PC-9 (cell line): ENCODE data around the gene DOCK4. TPM values are rescaled to one million over a fixed set of nuclear protein-coding genes. Genes with fewer than 3 reads are reported as not detected.

ENCODE experiments used
- BruUV-seq: library from RNA; stranded (reverse); fragments of 400-500 nt; replicated peaks from 2 replicates; lab custom pipeline; 2021; lab: Mats Ljungman, UMichigan
- CTCF ChIA-PET: fragments of 300-600 bp; sonication (Branson Sonifier 250); formaldehyde crosslinking; loops from one replicate; lab custom pipeline; 2022; ENCODE audit warnings: antibody characterized with exemption; lab: Charles Lee
- POLR2A ChIA-PET: fragments of 300-600 bp; sonication (Branson Sonifier 250); formaldehyde crosslinking; loops from one replicate; lab custom pipeline; 2022; ENCODE audit warnings: antibody characterized with exemption; ENCODE audit not compliant: unreplicated experiment; lab: Charles Lee
- DNase-seq, 2 experiments: peaks; one replicate each; pipeline versions ENCODE4 v3.0.0 to v3.0.0-alpha.2; 2015 to 2022; ENCODE audit warnings: mixed read lengths in 1 of 2
- H2AFZ ChIP-seq: fragments of 200-600 bp; sonication (generic); 2 replicates; pipeline ENCODE4 v1.8.1; 2017; ENCODE audit warnings: antibody characterized with exemption
- H3F3A ChIP-seq: fragments of 200-600 bp; sonication (generic); 2 replicates; pipeline ENCODE4 v1.8.1; 2017; ENCODE audit warnings: antibody characterized with exemption, mild to moderate bottlenecking, low read depth; ENCODE audit not compliant: insufficient read depth
- H3K27ac ChIP-seq: fragments of 200-600 bp; sonication (generic); 2 replicates; pipeline ENCODE4 v1.6.1; 2016; ENCODE audit warnings: mixed run types
- H3K27me3 ChIP-seq: fragments of 200-600 bp; sonication (generic); 2 replicates; pipeline ENCODE4 v1.6.1; 2016; ENCODE audit warnings: low read depth, mixed run types; ENCODE audit not compliant: insufficient read depth
- H3K36me3 ChIP-seq: fragments of 200-600 bp; sonication (generic); 2 replicates; pipeline ENCODE4 v1.6.1; 2016; ENCODE audit warnings: low read depth, mixed run types
- H3K4me1 ChIP-seq: fragments of 200-600 bp; sonication (generic); replicated peaks from 2 replicates; pipeline ENCODE4 v1.6.1; 2016; ENCODE audit warnings: mixed run types; ENCODE audit not compliant: insufficient read depth
- H3K4me2 ChIP-seq: fragments of 200-600 bp; sonication (generic); 2 replicates; pipeline ENCODE4 v1.6.1; 2017; ENCODE audit warnings: mixed run types
- H3K4me3 ChIP-seq: fragments of 200-600 bp; sonication (generic); 2 replicates; pipeline ENCODE4 v1.6.1; 2016; ENCODE audit warnings: mixed run types
- H3K79me2 ChIP-seq: fragments of 200-600 bp; sonication (generic); 2 replicates; pipeline ENCODE4 v1.6.1; 2017; ENCODE audit warnings: low read depth, mixed run types
- H3K9me2 ChIP-seq: fragments of 200-600 bp; sonication (generic); 2 replicates; pipeline ENCODE4 v1.8.1; 2017; ENCODE audit warnings: mild to moderate bottlenecking; ENCODE audit not compliant: insufficient read depth
- H3K9me3 ChIP-seq: fragments of 200-600 bp; sonication (generic); 2 replicates; pipeline ENCODE4 v1.8.1; 2016; ENCODE audit warnings: low read depth; ENCODE audit not compliant: insufficient read depth
- H4K20me1 ChIP-seq: fragments of 200-600 bp; sonication (generic); 2 replicates; pipeline ENCODE4 v1.8.1; 2017; ENCODE audit not compliant: insufficient read depth
- EZH2 ChIP-seq: fragments of 200-600 bp; sonication (generic); IDR thresholded peaks from 2 replicates; pipeline ENCODE4 v1.8.0; 2017; ENCODE audit warnings: antibody characterized with exemption, low read depth
- intact Hi-C: fragments of 100-400 bp; cut with micrococcal nuclease; formaldehyde crosslinking; loops from one replicate; pipeline ENCODE4 v1.10.0; 2022; ENCODE audit not compliant: unreplicated experiment
- total RNA-seq: library from RNA; stranded (reverse); gene quantifications from 2 replicates; pipeline ENCODE4 v1.2.3, GENCODE V29; 2021
- TF ChIP-seq, protein P1 (sequence below): fragments of 200-600 bp; sonication (generic); conservative IDR thresholded peaks from 2 replicates; pipeline ENCODE4 v1.6.1; 2017; ENCODE audit warnings: mixed run types, antibody characterized with exemption, mild to moderate bottlenecking, moderate library complexity

Gene DOCK4
- total RNA-seq, 1 experiment from 2014 or later = 0.98 TPM

DNA sequence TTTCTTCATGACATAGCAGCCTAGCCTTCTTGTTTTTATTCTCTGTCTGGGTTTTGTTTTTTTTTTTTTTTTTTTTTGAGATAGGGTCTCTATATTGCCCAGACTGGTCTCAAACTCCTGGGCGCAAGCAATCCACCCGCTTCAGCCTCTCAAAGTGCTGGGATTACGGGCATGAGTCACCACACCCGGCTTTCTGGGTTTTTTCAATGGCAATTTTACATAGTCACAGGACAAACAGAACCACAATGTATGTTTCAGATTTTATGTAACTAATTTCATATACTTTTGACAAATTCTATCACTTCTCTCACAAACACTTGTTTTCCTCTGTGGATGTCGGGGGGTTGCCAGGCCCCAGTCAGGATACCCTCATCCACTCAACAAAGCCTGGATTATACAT lies 16.5 kb downstream of the DOCK4 start:
- Histone ChIP-seq H3K36me3 (no peaks in the 10 kb centered on the region), H3K27ac (no peak overlapping the region), H3K9me3 (no peaks in the 10 kb centered on the region), H3K4me2 (no peak overlapping the region), H2AFZ (no peak overlapping the region), H3K27me3 (no peaks in the 10 kb centered on the region), H3K79me2 (no peaks in the 10 kb centered on the region), H3K4me3 (no peak overlapping the region), H3K9me2 (no peaks in the 10 kb centered on the region), H3K4me1 (peaks cover 11% of the 10 kb centered on the region), H3F3A (peaks cover 10% of the 10 kb centered on the region; the same call in 1 of the 2 replicates), H4K20me1 (no peaks in the 10 kb centered on the region)
- DNase-seq = no peak
- intact Hi-C loops = loop anchor here (5.0 kb wide), 1 partner anchor 107 kb away; no protein-coding TSS in a partner anchor
- BruUV-seq = no TSS peak
- ChIA-PET POLR2A (no interaction called here), CTCF (no interaction called here)
- TF ChIP-seq, protein P1, sequence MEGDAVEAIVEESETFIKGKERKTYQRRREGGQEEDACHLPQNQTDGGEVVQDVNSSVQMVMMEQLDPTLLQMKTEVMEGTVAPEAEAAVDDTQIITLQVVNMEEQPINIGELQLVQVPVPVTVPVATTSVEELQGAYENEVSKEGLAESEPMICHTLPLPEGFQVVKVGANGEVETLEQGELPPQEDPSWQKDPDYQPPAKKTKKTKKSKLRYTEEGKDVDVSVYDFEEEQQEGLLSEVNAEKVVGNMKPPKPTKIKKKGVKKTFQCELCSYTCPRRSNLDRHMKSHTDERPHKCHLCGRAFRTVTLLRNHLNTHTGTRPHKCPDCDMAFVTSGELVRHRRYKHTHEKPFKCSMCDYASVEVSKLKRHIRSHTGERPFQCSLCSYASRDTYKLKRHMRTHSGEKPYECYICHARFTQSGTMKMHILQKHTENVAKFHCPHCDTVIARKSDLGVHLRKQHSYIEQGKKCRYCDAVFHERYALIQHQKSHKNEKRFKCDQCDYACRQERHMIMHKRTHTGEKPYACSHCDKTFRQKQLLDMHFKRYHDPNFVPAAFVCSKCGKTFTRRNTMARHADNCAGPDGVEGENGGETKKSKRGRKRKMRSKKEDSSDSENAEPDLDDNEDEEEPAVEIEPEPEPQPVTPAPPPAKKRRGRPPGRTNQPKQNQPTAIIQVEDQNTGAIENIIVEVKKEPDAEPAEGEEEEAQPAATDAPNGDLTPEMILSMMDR = no peak
- no peak for TF ChIP-seq EZH2

DNA sequence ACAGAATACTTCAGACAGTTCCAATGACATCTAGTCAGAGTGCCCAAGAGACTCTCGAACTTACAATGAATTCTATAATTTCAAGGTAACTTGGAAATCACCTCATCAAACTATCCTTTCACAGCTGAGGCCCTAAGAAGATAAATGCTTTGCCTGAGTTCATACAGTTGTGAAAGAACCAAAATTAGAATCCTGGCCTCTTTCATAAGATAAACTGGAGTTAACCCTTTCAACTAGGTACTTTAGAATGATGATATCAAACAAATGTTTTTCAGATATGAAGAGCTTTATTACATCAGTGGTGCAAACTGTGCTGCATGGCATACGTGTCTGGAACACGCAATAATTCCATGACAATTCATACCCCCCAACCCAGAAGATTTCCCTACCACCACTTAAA lies 17.9 kb downstream of the DOCK4 start:
- Histone ChIP-seq H3K4me2 (no peak overlapping the region), H3K27ac (no peak overlapping the region), H3K4me1 (peaks cover 11% of the 10 kb centered on the region), H3F3A (peaks cover 10% of the 10 kb centered on the region; the same call in 1 of the 2 replicates), H3K4me3 (no peak overlapping the region), H3K36me3 (no peaks in the 10 kb centered on the region), H3K9me3 (no peaks in the 10 kb centered on the region), H3K79me2 (no peaks in the 10 kb centered on the region), H4K20me1 (no peaks in the 10 kb centered on the region), H3K9me2 (no peaks in the 10 kb centered on the region), H2AFZ (no peak overlapping the region), H3K27me3 (no peaks in the 10 kb centered on the region)
- CTCF ChIA-PET = no interaction called here
- no TSS peak for BruUV-seq
- DNase-seq = no peak
- intact Hi-C loops = no loop called here
- no peak for TF ChIP-seq EZH2
- POLR2A ChIA-PET = no interaction called here

DNA sequence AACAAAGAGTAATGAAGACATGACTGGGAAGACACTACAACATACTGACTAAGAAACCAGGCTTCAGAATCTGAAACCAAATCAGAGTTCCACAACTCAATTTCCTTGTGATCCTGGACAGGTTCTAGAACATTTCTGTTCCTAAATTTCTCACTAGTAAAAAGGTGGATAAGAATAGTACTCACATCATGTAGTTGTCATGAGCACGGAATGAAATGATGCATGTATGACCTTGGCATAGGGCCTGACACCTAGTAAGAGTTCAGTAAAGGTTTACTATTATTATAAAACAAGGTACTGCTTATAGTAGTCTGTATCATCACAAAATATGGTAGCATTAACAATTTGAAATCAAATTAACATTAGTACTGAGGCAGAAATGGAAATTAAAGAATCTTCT lies 19.9 kb downstream of the DOCK4 start:
- ChIA-PET CTCF (no interaction called here), POLR2A (no interaction called here)
- Histone ChIP-seq H3K27me3 (no peaks in the 10 kb centered on the region), H3K79me2 (no peaks in the 10 kb centered on the region), H3K4me3 (no peak overlapping the region), H3K36me3 (no peaks in the 10 kb centered on the region), H3K9me3 (no peaks in the 10 kb centered on the region), H4K20me1 (no peaks in the 10 kb centered on the region), H3F3A (no peaks in the 10 kb centered on the region), H3K9me2 (no peaks in the 10 kb centered on the region), H3K4me1 (no peaks in the 10 kb centered on the region), H2AFZ (no peak overlapping the region), H3K4me2 (no peak overlapping the region), H3K27ac (no peak overlapping the region)
- DNase-seq = no peak
- intact Hi-C loops = no loop called here
- TF ChIP-seq EZH2 = no peak
- TF ChIP-seq, protein P1 = no peak
- BruUV-seq = no TSS peak
